GM19324 (cell line): Measurements from ENCODE around the gene CNBP.
A peak's percentile ranks its signal among the peaks of the same experiment; 100 is the strongest.
"Not testable (repeated sequence)": the region's sequence is repeated elsewhere in the genome, so short reads cannot be mapped to it uniquely, and the experiment has no call there.

Experiments used
- ATAC-seq: cut with Tn5 transposase; IDR thresholded peaks from one replicate; pipeline ENCODE4 v1.9.1; 2021; ENCODE audit warnings: mild to moderate bottlenecking, moderate library complexity; ENCODE audit not compliant: unreplicated experiment, low FRiP score

Gene CNBP

GRCh38 chr3:129183569-129184395 is at the start of gene CNBP:
Gene CNBP (minus strand): TSS chr3:129183896. CDS start chr3:129171757, 12,139 bp downstream.
- ATAC-seq: peak; percentile 96

DNA sequence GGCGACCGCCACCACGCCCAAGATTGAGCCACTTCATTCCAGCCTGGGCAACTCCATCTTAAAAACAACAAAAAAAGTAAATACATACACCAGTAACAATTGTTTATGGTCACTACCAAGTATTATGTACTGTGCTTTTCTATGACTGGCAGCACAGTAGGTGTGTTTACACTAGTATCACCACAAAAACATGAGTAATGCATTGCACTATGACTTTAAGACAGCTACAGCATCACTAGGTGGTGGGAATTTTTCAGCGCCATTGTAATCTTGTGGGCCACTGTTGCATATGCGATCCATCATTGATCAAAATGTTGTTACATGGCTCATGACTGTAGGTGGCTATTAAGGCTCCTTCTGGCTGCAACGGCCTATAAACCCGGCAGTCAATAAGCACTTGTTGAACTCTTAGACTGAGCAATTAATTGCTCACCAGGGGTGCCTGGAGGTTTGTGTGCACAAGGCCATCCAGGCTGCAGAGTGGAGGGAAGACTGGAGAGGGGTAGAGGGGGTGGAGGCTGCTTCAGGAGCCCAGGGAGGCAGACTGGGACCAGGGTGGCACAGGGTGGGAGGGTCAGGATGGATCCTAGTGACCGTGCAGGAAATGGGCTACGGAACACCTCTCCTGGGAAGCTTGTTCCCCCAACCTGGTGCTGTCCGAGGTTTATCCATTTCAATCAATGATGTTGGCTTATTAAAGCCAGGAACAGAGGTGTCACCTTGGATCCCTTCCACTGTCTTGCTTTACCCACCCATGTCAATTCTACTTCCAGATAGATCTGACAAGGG is 47.8 kb upstream of the CNBP start:
- ATAC-seq: no peak

- no peak for ATAC-seq
These were observed 46.8 kb upstream of the CNBP start for GRCh38 chr3:129230311-129231019.

GRCh38 chr3:129228891-129229585 is 45.3 kb upstream of the CNBP start:
- no peak for ATAC-seq

GRCh38 chr3:129226374-129226773 is 42.7 kb upstream of the CNBP start:
- ATAC-seq: no peak

GRCh38 chr3:129224984-129225393 is 41.3 kb upstream of the CNBP start:
- ATAC-seq: no peak

DNA sequence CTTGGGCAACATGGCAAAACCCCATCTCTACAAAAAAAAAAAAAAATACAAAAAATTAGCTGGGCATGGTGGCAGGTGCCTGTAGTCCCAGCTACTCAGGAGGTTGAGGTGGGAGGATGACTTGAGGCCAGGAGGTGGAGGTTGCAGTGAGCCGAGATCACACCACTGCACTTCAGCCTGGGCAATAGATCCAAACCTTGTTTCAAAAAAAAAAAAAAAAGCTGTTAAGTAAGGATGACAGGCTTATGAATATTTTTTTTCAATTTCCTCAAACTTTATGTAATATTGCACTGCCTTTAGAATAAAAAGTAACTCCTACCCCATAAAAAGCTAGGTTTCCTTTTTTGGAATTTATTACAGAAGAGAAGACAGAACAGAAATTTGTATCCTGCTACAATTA is 40.7 kb upstream of the CNBP start:
- not testable (repeated sequence) for ATAC-seq

GRCh38 chr3:129218742-129219141 is 35.0 kb upstream of the CNBP start:
- no peak for ATAC-seq

DNA sequence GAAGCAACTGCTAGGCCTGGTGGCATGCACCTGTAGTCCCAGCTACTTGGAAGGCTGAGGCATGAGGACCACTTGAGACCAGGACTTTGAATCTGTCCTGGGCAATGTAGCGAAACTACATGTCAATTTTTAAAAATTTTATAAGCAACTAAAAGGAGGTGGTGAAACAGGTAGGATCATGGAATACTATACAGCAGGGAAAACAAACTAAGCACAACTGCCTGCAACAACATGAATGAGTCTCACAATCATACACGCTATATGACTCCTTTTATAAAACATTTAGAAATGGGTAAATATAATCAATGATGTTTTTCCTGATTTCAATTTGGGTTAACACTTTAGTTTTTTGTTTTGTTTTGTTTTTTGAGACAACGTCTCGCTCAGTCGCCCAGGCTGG is 29.5 kb upstream of the CNBP start:
- ATAC-seq: no peak

DNA sequence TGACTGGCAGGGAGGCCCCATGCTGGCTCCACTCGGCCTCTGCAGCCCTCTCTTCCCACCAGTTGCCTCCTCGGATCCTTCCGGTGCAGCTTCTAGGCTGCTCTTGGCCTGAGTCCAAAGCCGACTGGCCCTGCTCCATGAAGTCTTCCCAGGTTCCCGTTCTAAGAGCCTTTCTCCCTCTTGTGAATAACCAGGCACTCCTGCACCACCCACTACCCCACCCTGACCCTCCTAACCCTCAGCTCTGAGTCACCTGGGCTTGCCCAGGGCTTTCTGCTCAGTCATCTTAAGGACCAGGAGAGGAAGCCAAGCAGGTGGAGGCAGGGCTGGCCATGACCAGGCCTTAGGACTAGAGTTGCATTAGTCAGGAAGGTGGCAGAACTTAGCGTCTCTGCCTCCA is 28.1 kb upstream of the CNBP start:
- no peak for ATAC-seq

DNA sequence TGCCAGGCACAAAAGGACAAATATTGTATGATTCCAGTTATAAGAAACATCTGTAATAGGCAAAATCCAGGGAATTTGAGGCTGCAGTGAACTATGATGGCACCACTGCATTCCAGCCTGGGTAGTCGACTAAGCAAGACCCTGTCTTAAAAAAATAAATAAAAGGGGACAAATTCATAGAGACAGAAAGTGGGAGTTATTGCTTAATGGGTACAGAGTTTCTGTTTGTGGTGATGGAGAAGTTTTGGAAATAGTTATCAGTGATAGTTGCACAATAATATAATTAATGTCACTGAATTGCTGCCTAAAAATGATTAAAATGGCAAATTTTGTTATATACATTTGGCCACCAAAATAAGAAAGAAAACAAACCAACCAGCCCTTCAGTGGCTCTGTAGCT is 27.6 kb upstream of the CNBP start:
- ATAC-seq: no peak

DNA sequence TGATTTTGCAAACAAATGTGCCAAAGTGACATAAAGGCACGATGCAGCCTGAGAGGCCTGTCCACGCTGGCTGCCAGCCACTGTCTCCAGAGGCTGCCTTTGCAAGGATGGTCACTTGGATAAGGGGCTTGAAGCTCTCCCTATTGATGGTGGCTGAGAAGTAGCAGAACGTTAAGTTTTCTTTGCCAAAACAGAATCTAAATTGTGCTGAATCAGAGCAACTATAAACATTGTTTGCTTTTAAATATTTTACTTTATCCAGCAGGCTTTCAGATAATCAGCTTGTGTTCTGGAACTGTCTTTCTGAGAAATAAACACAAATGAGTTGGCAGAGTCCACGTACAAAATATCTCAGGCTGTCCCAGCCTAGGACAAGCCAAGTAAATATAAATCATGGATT is 23.8 kb upstream of the CNBP start:
- ATAC-seq: no peak

DNA sequence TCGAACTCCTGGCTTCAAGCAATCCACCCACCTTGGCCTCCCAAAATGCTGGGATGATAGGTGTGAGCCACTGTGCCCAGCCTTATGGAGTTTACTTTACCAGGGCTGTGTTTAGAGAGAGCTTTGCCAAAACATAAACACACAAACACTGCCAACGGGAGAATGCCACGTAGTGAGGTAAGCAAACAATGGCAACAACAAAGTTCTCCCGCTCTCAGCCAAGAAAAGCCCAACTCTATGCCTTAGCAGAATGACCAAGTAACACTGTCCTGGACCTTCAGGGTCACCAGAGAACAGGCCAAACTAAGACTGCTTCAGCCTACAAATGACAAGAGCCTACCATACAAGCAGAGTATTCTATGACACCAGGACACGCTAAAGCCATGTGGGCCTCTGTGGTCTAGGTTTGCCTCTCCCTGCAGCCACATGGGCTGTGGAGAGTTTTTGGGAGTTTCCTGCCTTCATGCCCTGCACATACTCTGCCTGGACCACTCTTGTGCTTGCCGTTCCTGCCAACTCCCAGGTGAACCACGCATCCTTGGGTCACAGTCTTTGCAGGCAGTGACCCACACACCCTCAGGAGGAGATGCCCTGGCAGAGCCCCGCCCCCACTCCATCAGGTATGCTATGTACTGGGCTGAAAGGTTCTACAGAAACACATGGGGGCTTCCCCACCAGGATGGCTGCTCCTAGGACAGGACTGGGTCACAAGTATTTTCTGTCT is 21.6 kb upstream of the CNBP start:
- no peak for ATAC-seq

- no peak for ATAC-seq
These were observed 20.8 kb upstream of the CNBP start for GRCh38 chr3:129204473-129204872.

GRCh38 chr3:129199366-129199765 is 15.7 kb upstream of the CNBP start:
- no peak for ATAC-seq

DNA sequence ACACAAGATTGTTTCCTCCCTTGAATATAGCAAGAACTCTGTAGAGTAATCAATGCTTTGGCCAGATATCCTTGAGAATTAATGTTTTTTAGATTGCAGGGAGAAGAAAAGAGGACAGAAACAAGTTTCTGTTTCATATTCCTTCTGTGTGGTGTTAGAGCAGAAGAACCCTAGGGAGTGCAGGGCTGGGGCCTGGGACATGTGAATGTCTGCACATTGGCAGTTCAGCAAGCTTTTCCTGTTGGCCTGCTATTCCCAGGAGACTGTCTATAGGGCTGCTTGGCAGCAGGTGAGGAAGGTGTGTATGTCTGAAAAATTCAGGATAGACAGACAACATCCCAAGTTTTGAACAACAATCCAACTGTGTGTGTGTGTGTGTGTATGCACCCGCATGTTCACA is 13.6 kb upstream of the CNBP start:
- no peak for ATAC-seq

DNA sequence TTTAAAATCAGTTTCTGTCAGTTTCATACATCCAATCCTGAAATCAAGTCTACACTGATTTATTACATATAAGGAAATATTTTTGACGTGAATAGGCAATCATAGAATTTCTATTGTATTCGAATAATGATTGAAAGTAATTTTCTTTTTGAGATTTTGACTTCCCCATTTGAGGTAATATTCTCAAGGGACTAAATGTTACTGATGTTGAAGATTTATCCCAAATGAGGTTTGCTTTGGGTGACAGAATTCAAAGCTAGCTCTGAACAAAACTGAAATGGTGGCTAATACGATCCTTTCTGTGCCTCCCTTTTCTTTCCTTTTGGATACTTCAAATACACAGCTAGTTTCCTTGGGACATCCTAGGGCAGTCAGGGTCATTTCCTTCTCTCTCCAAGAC is 12.9 kb upstream of the CNBP start:
- ATAC-seq: no peak

- ATAC-seq: no peak
These were observed 12.1 kb upstream of the CNBP start for GRCh38 chr3:129195731-129196256.

DNA sequence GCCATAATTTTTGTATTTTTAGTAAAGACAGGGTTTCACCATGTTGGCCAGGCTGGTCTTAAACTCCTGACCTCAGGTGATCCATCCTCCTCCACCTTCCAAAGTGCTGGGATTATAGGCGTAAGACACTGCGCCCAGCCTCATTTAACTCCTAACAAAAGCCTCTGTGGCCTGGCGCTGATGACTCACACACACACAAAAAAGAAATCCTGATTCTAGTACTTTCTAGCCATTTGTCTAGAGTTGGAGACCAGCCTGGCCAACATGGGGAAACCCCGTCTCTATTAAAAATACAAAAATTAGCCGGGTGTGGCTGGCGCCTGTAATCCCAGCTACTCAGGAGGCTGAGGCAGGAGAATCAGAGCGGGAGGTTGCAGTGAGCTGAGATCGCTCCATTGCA is 6.1 kb upstream of the CNBP start:
- not testable (repeated sequence) for ATAC-seq

- no peak for ATAC-seq
These were observed 4.2 kb upstream of the CNBP start for GRCh38 chr3:129187857-129188256.
